HepG2 (cell line): ENCODE data around the gene CPAMD8. TPM values are rescaled to one million over a fixed set of nuclear protein-coding genes. Genes with fewer than 3 reads are reported as not detected.

Experiments
- ATAC-seq: fragments of 200-7000 bp; cut with Tn5 transposase; 3 replicates; pipeline ENCODE4 v1.9.1; 2020; ENCODE audit warnings: mild to moderate bottlenecking, moderate library complexity
- BruUV-seq: library from RNA; stranded (reverse); fragments of 400-500 nt; replicated peaks from 2 replicates; lab custom pipeline; 2021; lab: Mats Ljungman, UMichigan
- CTCF ChIA-PET: fragments of 300-600 bp; formaldehyde crosslinking; extraction: SDS; loops from one replicate; lab custom pipeline; 2021; ENCODE audit warnings: low total read pairs, inconsistent platforms, low intra/inter-chr PET ratio; lab: Yijun Ruan, JAX
- POLR2A ChIA-PET: fragments of 350-600 bp; sonication (Branson Sonifier 250); formaldehyde crosslinking; loops from one replicate; lab custom pipeline; 2020; ENCODE audit warnings: antibody characterized with exemption, inconsistent platforms; lab: Yijun Ruan, JAX
- DNase-seq: peaks from one replicate; pipeline ENCODE4 v3.0.0-alpha.2; 2015; ENCODE audit warnings: low spot score
- FAIRE-seq: peaks from 3 replicates; lab custom pipeline; 2011; peaks lifted over from hg19 to GRCh38; lab: Jason Lieb, UNC
- H2AFZ ChIP-seq: one replicate; pipeline ENCODE4 v1.6.1; 2011; ENCODE audit warnings: low read length, inconsistent platforms
- H3K27ac ChIP-seq: fragments of 300-600 bp; 3 replicates; pipeline ENCODE4 v1.8.0; 2011; ENCODE audit warnings: mixed run types, mild to moderate bottlenecking, mixed read lengths, low read length, inconsistent platforms; ENCODE audit not compliant: insufficient read depth; ENCODE audit errors: extremely low read length
- H3K27me3 ChIP-seq, 2 experiments: fragments of 200-600 bp in 1 of 2; 2 replicates in 1 of 2; 3 replicates in 1 of 2; pipeline versions ENCODE4 v1.6.0 to v1.8.0; 2011; ENCODE audit warnings: low read length in 2 of 2, mild to moderate bottlenecking in 2 of 2, moderate library complexity in 2 of 2, inconsistent platforms in 1 of 2; ENCODE audit not compliant: insufficient read depth in 2 of 2, control insufficient read depth in 1 of 2
- H3K36me3 ChIP-seq, 2 experiments: fragments of 200-600 bp in 1 of 2; replicated peaks in 1 of 2; 2 replicates in 1 of 2; 3 replicates in 1 of 2; pipeline versions ENCODE4 v1.5.1 to v1.8.0; 2011; ENCODE audit warnings: low read length in 2 of 2, inconsistent platforms in 1 of 2; ENCODE audit not compliant: insufficient read depth in 2 of 2, control insufficient read depth in 1 of 2
- H3K4me1 ChIP-seq: 2 replicates; pipeline ENCODE4 v1.5.1; 2012; ENCODE audit warnings: low read length, inconsistent platforms; ENCODE audit not compliant: insufficient read depth
- H3K4me2 ChIP-seq: 2 replicates; pipeline ENCODE4 v1.6.0; 2011; ENCODE audit warnings: low read depth, low read length, inconsistent platforms
- H3K4me3 ChIP-seq, 3 experiments: fragments of 200-600 bp in 1 of 3; sonication (generic), shearing (Covaris generic) in 1 of 3; replicated peaks in 1 of 3; 2 replicates each; pipeline ENCODE4 v1.5.1; 2011 to 2016; ENCODE audit warnings: low read length in 3 of 3, inconsistent platforms in 2 of 3, low read depth in 2 of 3, mild to moderate bottlenecking in 2 of 3, control low read depth in 1 of 3, mixed read lengths in 1 of 3; ENCODE audit not compliant: insufficient read depth in 1 of 3
- H3K79me2 ChIP-seq: one replicate; pipeline ENCODE4 v1.6.1; 2011; ENCODE audit warnings: low read length, inconsistent platforms; ENCODE audit not compliant: insufficient read depth
- H3K9ac ChIP-seq: 2 replicates; pipeline ENCODE4 v1.6.0; 2011; ENCODE audit warnings: mild to moderate bottlenecking, low read depth, low read length, inconsistent platforms; ENCODE audit not compliant: insufficient read depth
- H3K9me3 ChIP-seq: 2 replicates; pipeline ENCODE4 v1.5.1; 2012; ENCODE audit warnings: mild to moderate bottlenecking, low read length
- H4K20me1 ChIP-seq: 2 replicates; pipeline ENCODE4 v1.6.0; 2011; ENCODE audit warnings: inconsistent platforms, mild to moderate bottlenecking, low read length, moderate library complexity; ENCODE audit not compliant: insufficient read depth
- ADNP ChIP-seq: sonication (generic); formaldehyde crosslinking; IDR thresholded peaks from 2 replicates; pipeline ENCODE4 v1.4.0; 2020; ENCODE audit warnings: missing genetic modification reagents
- DR1 ChIP-seq: sonication (generic); formaldehyde crosslinking; IDR thresholded peaks from 2 replicates; pipeline ENCODE4 v1.8.0; 2021; ENCODE audit warnings: mild to moderate bottlenecking, missing genetic modification reagents, inconsistent platforms
- FIP1L1 ChIP-seq: fragments of 200-400 bp; formaldehyde crosslinking; IDR thresholded peaks from 2 replicates; pipeline ENCODE4 v1.6.1; 2018; ENCODE audit warnings: low read depth, mild to moderate bottlenecking, low read length, moderate library complexity, borderline replicate concordance; ENCODE audit not compliant: insufficient read depth
- GATA4 ChIP-seq: sonication (generic); IDR thresholded peaks from 2 replicates; pipeline ENCODE4 v1.6.1; 2016; ENCODE audit warnings: antibody characterized with exemption, low read depth, borderline replicate concordance
- HCFC1 ChIP-seq: fragments of 150-350 bp; IDR thresholded peaks from 2 replicates; pipeline ENCODE4 v1.6.1; 2014; ENCODE audit warnings: low read depth, low read length
- KDM6A ChIP-seq: IDR thresholded peaks from 2 replicates; pipeline ENCODE4 v1.6.1; 2016; ENCODE audit warnings: low read depth
- ZNF12 ChIP-seq: sonication (generic); formaldehyde crosslinking; IDR thresholded peaks from 2 replicates; pipeline ENCODE4 v1.5.0; 2020; ENCODE audit warnings: missing genetic modification reagents
- ZNF235 ChIP-seq: sonication (generic); formaldehyde crosslinking; IDR thresholded peaks from 2 replicates; pipeline ENCODE4 v1.8.1; 2023; ENCODE audit warnings: mild to moderate bottlenecking, missing genetic modification reagents, borderline replicate concordance
- ZNF841 ChIP-seq: sonication (generic); formaldehyde crosslinking; IDR thresholded peaks from 2 replicates; pipeline ENCODE4 v1.8.1; 2023; ENCODE audit warnings: missing genetic modification reagents, borderline replicate concordance
- WGBS: methylation state at CpG from one replicate; pipeline ENCODE4 v1.1.6; 2017; ENCODE audit warnings: low lambda C conversion rate; 5-methylcytosine and 5-hydroxymethylcytosine counted together
- in situ Hi-C: cut with HindIII; loops from 2 replicates; pipeline ENCODE4 v1.10.0; 2017; ENCODE audit warnings: low pct_unique_long_range_greater_than_20kb; ENCODE audit not compliant: extremely low pct_ligation_motif_present
- intact Hi-C: fragments of 100-400 bp; cut with micrococcal nuclease; formaldehyde crosslinking; loops from one replicate; pipeline ENCODE4 v1.10.0; 2022; ENCODE audit not compliant: unreplicated experiment
- polyA plus RNA-seq, 8 experiments: library from polyadenylated mRNA; depleted of rRNA in 3 of 8; stranded (reverse) in 7 of 8; unstranded in 1 of 8; fragments of >200 nt; fragmentation: Illumina TruSeq in 4 of 8; extraction: Trizol in 4 of 8; gene quantifications; 2 replicates each; pipeline versions ENCODE4 v1.2.1 to v1.2.3, GENCODE V29; 2011 to 2016; ENCODE audit warnings: low read depth in 4 of 8, missing spikeins in 1 of 8, mixed read lengths in 1 of 8; ENCODE audit not compliant: insufficient read depth in 1 of 8
- total RNA-seq, 5 experiments: library from RNA; depleted of rRNA; stranded (reverse); fragments of >200 nt; fragmentation: Illumina TruSeq; extraction: Trizol; gene quantifications; 2 replicates each; pipeline ENCODE4 v1.2.3, GENCODE V29; 2016; ENCODE audit warnings: low read depth in 1 of 5
- TF ChIP-seq, protein P1 (sequence below): sonication (generic); formaldehyde crosslinking; IDR thresholded peaks from 2 replicates; pipeline ENCODE4 v1.8.0; 2022; ENCODE audit warnings: low read depth, missing genetic modification reagents
- TF ChIP-seq, protein P2 (sequence below): IDR thresholded peaks from 2 replicates; pipeline ENCODE4 v1.4.0; 2020; ENCODE audit warnings: mild to moderate bottlenecking, missing genetic modification reagents
- TF ChIP-seq, protein P3 (sequence below): sonication (generic); formaldehyde crosslinking; IDR thresholded peaks from 2 replicates; pipeline ENCODE4 v1.5.0; 2020; ENCODE audit warnings: missing genetic modification reagents
- TF ChIP-seq, protein P4 (sequence below): sonication (generic); formaldehyde crosslinking; conservative IDR thresholded peaks from 2 replicates; pipeline ENCODE4 v1.4.0; 2020; ENCODE audit warnings: missing genetic modification reagents
- TF ChIP-seq, protein P5 (sequence below): IDR thresholded peaks from 2 replicates; pipeline ENCODE4 v1.6.1; 2016; ENCODE audit warnings: missing genetic modification reagents, missing compliant biosample characterization

The CPAMD8 gene
- total and polyA plus RNA-seq, 2 of the 13 experiments (the other 11 are each of a cell fraction or from before 2014, with no cell fraction given), result 0.29 to 0.34 TPM

DNA sequence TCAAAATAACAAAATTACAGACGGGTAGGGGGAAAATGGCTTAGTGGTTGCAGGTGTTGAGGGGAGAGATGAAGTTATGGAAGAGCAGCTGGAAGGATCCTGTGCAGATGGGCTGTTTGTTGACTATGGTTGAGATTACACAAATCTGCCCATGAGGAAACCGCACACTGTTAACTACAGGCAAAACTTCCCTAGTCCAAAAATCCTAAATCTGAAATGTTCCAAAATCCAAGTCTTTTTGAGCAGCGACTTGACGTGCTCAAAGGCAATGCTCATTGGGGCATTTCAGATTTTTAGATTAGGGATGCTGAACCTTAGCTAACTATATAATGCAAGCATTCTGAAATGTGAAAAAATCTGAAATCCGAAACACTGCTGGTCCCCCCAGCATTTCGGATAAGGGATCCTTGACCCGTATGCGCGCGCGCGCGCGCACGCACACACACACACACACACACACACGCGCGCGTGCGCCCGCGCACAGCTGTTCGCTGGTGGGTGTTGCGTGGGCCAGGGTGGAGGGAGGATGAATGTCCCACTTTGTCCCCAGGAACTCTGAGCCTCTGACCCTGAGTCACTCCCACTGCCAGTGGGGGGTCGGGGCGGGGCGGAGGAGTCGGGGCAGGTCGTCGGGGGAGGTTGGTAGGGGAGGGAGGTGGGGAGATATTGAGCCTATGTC lies 131.0 kb downstream of the CPAMD8 start:
- no peak for DNase-seq
- in situ Hi-C loops (no loop called here), intact Hi-C loops (no loop called here)
- H3K4me1 ChIP-seq, result peaks cover 45% of the 10 kb centered on the region
- H3K36me3 ChIP-seq, result no peaks in the 10 kb centered on the region
- TF ChIP-seq ZNF841 (CRISPR knock-in tag) (no peak), GATA4 (no peak), ZNF235 (CRISPR knock-in tag) (no peak), KDM6A (no peak), ADNP (no peak), DR1 (no peak), ZNF12 (CRISPR knock-in tag) (no peak), FIP1L1 (no peak), HCFC1 (no peak)
- TF ChIP-seq, protein P1, sequence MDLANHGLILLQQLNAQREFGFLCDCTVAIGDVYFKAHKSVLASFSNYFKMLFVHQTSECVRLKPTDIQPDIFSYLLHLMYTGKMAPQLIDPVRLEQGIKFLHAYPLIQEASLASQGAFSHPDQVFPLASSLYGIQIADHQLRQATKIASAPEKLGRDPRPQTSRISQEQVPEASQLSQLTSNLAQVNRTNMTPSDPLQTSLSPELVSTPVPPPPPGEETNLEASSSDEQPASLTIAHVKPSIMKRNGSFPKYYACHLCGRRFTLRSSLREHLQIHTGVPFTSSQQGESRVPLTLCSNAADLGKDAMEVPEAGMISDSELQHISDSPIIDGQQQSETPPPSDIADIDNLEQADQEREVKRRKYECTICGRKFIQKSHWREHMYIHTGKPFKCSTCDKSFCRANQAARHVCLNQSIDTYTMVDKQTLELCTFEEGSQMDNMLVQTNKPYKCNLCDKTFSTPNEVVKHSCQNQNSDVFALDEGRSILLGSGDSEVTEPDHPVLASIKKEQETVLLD (CRISPR knock-in tag), result no peak
- TF ChIP-seq, protein P2, sequence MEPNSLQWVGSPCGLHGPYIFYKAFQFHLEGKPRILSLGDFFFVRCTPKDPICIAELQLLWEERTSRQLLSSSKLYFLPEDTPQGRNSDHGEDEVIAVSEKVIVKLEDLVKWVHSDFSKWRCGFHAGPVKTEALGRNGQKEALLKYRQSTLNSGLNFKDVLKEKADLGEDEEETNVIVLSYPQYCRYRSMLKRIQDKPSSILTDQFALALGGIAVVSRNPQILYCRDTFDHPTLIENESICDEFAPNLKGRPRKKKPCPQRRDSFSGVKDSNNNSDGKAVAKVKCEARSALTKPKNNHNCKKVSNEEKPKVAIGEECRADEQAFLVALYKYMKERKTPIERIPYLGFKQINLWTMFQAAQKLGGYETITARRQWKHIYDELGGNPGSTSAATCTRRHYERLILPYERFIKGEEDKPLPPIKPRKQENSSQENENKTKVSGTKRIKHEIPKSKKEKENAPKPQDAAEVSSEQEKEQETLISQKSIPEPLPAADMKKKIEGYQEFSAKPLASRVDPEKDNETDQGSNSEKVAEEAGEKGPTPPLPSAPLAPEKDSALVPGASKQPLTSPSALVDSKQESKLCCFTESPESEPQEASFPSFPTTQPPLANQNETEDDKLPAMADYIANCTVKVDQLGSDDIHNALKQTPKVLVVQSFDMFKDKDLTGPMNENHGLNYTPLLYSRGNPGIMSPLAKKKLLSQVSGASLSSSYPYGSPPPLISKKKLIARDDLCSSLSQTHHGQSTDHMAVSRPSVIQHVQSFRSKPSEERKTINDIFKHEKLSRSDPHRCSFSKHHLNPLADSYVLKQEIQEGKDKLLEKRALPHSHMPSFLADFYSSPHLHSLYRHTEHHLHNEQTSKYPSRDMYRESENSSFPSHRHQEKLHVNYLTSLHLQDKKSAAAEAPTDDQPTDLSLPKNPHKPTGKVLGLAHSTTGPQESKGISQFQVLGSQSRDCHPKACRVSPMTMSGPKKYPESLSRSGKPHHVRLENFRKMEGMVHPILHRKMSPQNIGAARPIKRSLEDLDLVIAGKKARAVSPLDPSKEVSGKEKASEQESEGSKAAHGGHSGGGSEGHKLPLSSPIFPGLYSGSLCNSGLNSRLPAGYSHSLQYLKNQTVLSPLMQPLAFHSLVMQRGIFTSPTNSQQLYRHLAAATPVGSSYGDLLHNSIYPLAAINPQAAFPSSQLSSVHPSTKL, result no peak
- TF ChIP-seq, protein P3, sequence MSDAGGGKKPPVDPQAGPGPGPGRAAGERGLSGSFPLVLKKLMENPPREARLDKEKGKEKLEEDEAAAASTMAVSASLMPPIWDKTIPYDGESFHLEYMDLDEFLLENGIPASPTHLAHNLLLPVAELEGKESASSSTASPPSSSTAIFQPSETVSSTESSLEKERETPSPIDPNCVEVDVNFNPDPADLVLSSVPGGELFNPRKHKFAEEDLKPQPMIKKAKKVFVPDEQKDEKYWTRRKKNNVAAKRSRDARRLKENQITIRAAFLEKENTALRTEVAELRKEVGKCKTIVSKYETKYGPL (CRISPR knock-in tag), result no peak
- TF ChIP-seq, protein P4, sequence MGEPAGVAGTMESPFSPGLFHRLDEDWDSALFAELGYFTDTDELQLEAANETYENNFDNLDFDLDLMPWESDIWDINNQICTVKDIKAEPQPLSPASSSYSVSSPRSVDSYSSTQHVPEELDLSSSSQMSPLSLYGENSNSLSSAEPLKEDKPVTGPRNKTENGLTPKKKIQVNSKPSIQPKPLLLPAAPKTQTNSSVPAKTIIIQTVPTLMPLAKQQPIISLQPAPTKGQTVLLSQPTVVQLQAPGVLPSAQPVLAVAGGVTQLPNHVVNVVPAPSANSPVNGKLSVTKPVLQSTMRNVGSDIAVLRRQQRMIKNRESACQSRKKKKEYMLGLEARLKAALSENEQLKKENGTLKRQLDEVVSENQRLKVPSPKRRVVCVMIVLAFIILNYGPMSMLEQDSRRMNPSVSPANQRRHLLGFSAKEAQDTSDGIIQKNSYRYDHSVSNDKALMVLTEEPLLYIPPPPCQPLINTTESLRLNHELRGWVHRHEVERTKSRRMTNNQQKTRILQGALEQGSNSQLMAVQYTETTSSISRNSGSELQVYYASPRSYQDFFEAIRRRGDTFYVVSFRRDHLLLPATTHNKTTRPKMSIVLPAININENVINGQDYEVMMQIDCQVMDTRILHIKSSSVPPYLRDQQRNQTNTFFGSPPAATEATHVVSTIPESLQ (CRISPR knock-in tag), result no peak
- TF ChIP-seq, protein P5, sequence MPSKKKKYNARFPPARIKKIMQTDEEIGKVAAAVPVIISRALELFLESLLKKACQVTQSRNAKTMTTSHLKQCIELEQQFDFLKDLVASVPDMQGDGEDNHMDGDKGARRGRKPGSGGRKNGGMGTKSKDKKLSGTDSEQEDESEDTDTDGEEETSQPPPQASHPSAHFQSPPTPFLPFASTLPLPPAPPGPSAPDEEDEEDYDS (CRISPR knock-in tag), result no peak
- H3K4me3 ChIP-seq, result peak overlapping the region in 1 of 3 experiments; percentile 72; a peak in 1 of 6 replicates
- peaks cover 4 to 45% of the 10 kb centered on the region in 2 experiments; a peak in 4 of 5 replicates for H3K27me3 ChIP-seq
- H3K9me3 ChIP-seq, result no peaks in the 10 kb centered on the region
- ChIA-PET POLR2A (no interaction called here), CTCF (no interaction called here)
- H4K20me1 ChIP-seq, result no peaks in the 10 kb centered on the region
- 65% methylated on average over 30 of the region's 30 CpGs for WGBS
- no peak for ATAC-seq
- no TSS peak for BruUV-seq
- H2AFZ ChIP-seq, result no peak overlapping the region
- H3K27ac ChIP-seq, result no peak overlapping the region
- peak overlapping the region; percentile 86; the same call in 1 of the 2 replicates for H3K4me2 ChIP-seq
- no peak for FAIRE-seq
- no peak overlapping the region for H3K9ac ChIP-seq
- H3K79me2 ChIP-seq, result no peaks in the 10 kb centered on the region
